ENCODE results near the gene EYS.

Gene EYS

DNA sequence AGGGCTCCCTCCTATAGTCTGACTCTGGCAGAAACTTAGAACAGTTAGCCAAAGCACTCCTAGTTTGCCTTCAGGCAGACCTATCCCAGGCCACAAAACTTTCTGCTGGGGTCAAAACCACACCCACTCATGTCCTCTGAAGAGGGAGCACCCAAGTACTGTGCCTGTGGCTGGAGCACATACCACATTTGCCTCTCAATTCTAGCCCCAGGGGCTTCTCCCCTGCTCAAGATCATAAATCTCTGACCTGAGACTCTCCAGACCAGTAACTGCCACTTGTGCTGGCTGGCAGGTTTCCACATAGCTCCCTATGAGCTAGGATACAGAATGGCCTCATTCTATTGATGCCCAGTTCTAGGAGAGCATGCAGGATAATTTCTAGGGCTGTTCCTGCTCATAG, 781.0 kb downstream of the EYS start:
- DNase-seq = no peak

DNA sequence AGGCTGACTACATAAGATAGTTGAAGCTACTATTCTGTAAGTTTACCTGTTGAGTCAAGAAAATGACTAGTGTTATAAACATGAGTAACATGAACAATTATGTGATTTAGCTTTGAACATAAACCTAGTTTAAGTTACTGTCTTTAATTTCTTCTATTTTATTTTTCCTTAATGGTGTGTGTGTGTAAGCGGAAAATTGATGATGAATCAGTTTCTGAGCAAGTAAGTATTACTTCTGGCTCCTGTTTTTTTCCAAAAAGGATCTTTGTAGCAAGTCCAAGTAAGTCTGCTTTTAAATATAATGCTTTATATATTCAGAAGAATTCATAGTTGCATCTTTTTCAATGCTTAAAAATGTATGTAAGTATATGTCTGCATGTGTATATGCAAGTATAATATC, 786.8 kb downstream of the EYS start:
- DNase-seq = no peak

GRCh38 chr6:64914124-64914523, 792.9 kb downstream of the EYS start:
- no peak for DNase-seq

- no peak for DNase-seq
These were observed 794.1 kb downstream of the EYS start for GRCh38 chr6:64912966-64913365.

GRCh38 chr6:64908104-64908503, 798.9 kb downstream of the EYS start:
- no peak for DNase-seq

- no peak for DNase-seq
These were observed 802.4 kb downstream of the EYS start for GRCh38 chr6:64904616-64905015.

DNA sequence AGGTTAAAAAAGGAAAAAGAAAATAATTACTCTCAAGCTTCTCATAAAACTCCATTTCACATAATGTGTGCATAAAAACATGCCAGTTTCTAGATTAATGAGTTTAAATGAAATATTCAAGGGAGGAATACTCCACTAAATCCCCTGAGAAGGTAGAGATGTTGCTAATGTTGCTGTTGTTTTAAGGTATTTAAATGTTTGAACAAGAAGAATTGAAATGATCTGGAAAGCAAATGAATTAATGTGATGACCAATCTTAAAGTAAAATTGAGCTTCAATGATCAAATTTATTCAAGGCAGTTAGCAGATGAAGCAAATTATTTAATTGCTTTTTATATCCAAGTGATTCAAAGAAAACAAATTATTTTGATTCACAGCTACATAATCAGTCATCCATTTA, 804.4 kb downstream of the EYS start:
- no peak for DNase-seq

DNA sequence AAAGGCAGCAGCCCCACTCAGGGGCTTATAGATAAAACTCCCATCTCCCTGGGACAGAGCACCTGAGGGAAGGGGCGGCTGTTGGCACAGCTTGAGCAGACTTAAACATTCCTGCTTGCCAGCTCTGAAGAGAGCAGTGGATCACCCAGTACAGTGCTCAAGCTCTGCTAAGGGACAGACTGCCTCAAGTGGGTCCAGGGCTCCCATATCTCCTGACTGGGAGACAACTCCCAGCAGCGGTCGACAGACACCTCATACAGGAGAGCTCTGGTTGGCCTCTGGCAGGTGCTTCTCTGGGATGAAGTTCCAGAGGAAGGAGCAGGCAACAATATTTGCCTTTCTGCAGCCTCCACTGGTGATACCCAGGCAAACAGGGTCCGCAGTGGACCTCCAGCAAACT, 810.1 kb downstream of the EYS start:
- no peak for DNase-seq

- no peak for DNase-seq
These were observed 811.1 kb downstream of the EYS start for GRCh38 chr6:64895945-64896344.

DNA sequence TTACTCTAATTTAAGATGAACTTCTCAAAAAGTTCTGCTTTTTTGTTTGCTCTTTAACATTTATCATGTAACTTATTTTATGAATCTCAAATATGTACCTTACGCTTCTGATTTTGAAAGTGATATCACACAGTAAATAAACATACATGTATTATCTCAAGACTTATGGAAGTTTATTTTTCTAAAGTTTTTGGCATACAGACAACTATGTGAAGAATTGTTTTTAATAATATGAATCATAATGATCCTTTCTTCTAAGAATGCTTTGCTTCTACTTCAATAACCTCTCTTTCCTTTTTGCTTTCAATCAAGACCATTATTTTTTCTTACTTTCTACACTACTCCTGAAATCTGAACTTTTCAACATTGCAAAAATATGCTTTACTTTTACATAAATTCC, 816.4 kb downstream of the EYS start:
- no peak for DNase-seq

GRCh38 chr6:64889144-64889543, 817.9 kb downstream of the EYS start:
- no peak for DNase-seq

DNA sequence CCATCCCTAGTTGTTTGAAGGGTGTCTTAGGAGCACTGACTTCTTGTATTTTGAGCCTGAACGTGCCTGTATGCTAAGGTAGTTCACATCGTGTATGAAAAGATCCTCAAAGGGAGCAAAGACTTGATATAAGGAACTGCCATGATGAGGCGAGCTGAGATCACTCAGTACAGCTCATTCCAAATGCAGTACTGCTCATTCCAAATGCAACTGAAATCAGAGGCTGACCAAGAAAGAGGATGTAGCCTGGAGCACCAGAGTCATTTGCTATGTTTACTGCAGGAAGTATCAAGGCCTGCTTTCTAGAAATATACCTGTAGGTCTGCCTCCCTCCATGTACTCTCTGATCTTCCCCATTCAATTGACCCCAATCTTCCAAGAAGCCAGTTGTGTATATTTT, 832.2 kb downstream of the EYS start:
- no peak for DNase-seq

DNA sequence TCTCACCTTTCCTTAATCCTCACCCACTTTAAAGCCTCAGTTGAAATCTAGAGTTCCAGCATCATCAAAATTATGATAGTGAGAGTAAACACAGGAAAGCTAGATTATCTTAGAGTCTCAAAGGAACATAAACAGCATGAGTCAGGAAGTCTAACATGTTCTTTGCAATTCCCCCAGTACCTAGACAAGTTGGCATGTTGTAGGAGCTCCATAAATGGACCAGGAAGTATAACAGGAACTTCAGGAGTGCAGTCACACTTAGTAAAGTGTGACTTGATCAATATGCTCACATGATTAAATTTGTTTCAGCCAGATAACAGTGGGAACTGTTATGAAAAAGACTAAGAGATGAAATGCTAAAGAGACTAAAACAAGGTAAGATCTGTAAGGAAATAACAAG, 834.4 kb downstream of the EYS start:
- DNase-seq = no peak

- no peak for DNase-seq
These were observed 845.9 kb downstream of the EYS start for GRCh38 chr6:64861039-64861651.

GRCh38 chr6:64860203-64860602, 846.8 kb downstream of the EYS start:
- no peak for DNase-seq

- no peak for DNase-seq
These were observed 856.9 kb downstream of the EYS start for GRCh38 chr6:64850121-64850520.

GRCh38 chr6:64848467-64848866, 858.6 kb downstream of the EYS start:
- no peak for DNase-seq

- DNase-seq = no peak
These were observed 859.6 kb downstream of the EYS start for GRCh38 chr6:64847396-64847795.

DNA sequence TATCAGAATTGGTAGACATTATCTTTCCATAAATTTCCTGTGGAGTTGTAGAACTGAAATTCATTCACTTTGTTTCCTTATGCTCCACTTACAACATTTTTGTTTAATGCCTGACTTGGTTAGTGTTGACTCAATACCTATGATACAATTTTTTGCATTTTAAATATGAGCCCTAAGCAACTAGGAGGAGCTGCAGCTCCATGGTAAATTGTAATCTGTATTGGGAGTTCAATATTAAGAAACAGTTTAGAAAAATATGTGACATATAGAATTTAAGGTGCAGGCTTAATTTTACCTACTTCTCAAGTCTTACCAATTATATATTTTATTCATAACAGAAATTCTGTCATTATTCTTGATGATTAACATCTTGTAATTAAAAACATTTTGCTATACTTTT, 868.3 kb downstream of the EYS start:
- DNase-seq = no peak

GRCh38 chr6:64831680-64832079, 875.3 kb downstream of the EYS start:
- no peak for DNase-seq

DNA sequence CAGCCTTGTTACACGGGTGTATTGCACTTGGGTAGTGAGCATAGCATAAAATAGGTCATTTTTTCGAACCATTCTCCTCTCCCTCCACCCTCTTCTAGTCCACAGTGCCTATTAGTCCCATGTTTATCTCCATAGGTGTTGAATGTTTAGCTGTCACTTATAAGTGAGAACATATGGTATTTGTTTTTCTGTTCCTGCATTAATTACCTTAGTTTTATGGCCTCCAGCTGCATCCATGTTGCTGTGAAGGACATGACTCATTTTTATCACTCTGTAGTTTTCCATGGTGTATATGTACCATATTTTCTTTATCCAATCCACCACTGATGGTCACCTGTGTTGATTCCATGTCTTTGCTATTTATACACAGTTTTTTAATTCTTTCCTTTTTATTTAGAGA, 889.5 kb downstream of the EYS start:
- no peak for DNase-seq

GRCh38 chr6:64815718-64816117, 891.3 kb downstream of the EYS start:
- no peak for DNase-seq

DNA sequence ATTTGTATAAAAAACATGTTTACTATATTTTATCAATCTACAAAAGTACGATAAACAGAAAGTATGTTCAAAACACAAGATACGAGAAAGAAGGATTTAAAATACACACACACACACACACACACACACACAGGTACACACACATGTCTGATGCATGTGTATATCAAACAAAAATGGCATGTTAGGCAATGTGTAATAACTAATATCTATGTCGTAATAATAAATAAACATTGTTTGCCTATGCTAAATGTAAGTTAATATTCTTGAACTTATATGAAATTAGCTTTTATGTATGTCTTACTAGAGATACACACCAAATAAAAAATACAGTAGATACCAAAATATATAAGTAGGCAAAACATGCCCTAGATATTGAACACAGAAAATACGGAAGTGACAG, 894.9 kb downstream of the EYS start:
- no peak for DNase-seq

DNA sequence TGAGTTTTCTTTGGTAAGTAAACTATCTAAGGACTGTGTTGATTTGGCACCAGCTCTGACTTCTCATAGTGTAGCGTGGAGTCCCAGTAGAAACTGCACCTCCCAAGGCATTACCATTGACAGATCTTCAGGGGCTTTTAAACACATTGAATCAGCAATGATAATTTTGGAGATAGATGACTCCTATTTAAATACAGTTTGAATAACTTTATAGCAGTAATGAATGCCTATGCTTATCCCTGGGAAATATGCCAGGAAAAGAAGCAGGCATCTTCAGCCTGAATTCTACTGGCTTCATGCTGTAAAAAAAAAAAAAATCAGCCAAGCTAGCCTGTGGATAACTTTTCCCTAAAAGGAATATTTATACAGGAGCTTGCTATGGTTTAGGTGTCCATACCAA, 895.9 kb downstream of the EYS start:
- no peak for DNase-seq

DNA sequence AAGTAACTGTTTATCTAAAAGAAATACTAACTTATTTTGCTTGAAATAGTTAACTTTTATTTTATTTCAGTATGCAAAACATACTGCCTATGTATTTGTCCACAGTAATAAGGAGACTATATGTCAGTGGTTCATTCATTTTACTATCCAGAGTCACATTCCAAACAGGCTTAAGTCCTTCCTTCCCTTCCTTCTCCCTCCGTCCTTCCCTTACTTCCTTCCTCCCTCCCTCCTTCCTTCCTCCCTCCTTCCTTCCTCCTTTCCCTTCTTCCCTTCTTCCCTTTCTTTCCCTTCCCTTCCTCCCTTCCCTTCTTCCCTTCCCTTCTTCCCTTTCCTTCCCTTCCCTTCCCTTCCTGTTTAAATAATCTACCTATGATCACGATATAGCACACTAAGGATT, 899.2 kb downstream of the EYS start:
- DNase-seq = no peak
